ENCODE data around the gene ANKRD16. TPM values are rescaled to one million over a fixed set of nuclear protein-coding genes. Genes with fewer than 3 reads are reported as not detected.
A peak's percentile ranks its signal among the peaks of the same experiment; 100 is the strongest.

The ANKRD16 gene
- total and polyA plus RNA-seq, 2 of the 13 experiments (the other 11 are each of a cell fraction or from before 2014, with no cell fraction given) = 8.0 to 11.4 TPM

DNA sequence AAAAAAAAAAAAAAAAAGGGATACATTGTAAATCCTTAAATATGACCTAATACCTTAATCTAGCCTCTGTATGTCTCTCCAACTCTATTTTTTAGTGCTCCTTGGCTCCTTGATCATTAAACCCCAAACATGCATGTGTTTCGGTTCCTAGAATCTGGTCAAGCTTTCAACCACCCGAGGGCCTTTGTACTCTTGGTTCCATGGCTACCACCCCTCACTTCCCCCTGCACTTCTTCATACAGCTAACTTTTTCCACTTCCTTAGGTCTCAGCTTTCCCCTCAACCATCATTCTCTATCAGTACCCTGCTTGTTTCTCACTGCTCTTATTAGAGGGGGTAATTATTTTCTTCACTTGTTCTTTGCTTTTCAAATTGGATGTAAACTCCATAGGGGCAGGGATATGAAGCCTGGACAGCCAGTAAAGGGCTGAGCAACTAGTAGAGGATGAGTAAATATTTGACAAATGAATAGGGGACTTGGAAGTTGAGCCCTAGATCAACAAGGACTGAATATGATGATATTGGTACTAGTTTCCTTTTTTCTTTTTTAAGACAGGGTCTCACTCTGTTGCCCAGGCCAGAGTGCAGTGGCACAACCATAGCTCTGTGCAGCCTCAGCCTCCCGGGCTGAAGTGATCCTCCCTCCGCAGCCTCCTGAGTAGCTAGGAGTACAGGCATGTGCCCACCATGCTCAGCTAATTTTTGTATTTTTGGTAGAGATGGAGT is 72.2 kb downstream of the ANKRD16 start (continued):
- TF ChIP-seq AHDC1 (CRISPR knock-in tag; IDR thresholded peaks at IDR 0.05; ENCODE audit: borderline replicate concordance) (peak; percentile 48; the same call in 1 of the 2 replicates), FOXP4 (CRISPR knock-in tag; IDR thresholded peaks at IDR 0.05) (no peak), ARNTL (CRISPR knock-in tag; IDR thresholded peaks at IDR 0.05) (no peak), ZNF569 (CRISPR knock-in tag; IDR thresholded peaks at IDR 0.05; ENCODE audit: borderline replicate concordance) (no peak), ZNF567 (CRISPR knock-in tag; IDR thresholded peaks at IDR 0.05; ENCODE audit: borderline replicate concordance) (no peak), FOSL2 (CRISPR knock-in tag; IDR thresholded peaks at IDR 0.05) (peak; percentile 32; the same call in 1 of the 2 replicates), HMG20B (CRISPR knock-in tag; conservative IDR thresholded peaks at IDR 0.05) (0 out of 2 replicates have a peak, but pooled peaks have one; percentile 10), MBNL3 (CRISPR knock-in tag; conservative IDR thresholded peaks at IDR 0.05) (no peak), ZBTB7A (CRISPR knock-in tag; IDR thresholded peaks at IDR 0.05) (no peak), GTF2F1 (IDR thresholded peaks at IDR 0.05; ENCODE audit: low read length) (no peak), ZNF121 (CRISPR knock-in tag; IDR thresholded peaks at IDR 0.05) (peak; percentile 100), HNF4G (IDR thresholded peaks at IDR 0.05; ENCODE audit: borderline replicate concordance, low read depth, low read length) (no peak), HNF4G (CRISPR knock-in tag; IDR thresholded peaks at IDR 0.05; ENCODE audit: borderline replicate concordance, low read depth) (no peak), ZNF317 (CRISPR knock-in tag; IDR thresholded peaks at IDR 0.05) (no peak), JUN (CRISPR knock-in tag; IDR thresholded peaks at IDR 0.05) (no peak), HNF4A (CRISPR knock-in tag; IDR thresholded peaks at IDR 0.05) (0 out of 2 replicates have a peak, but pooled peaks have one; percentile 4), ZNF784 (CRISPR knock-in tag; IDR thresholded peaks at IDR 0.05; ENCODE audit: borderline replicate concordance) (0 out of 2 replicates have a peak, but pooled peaks have one; percentile 35), ZBTB34 (CRISPR knock-in tag; IDR thresholded peaks at IDR 0.05) (no peak)
